Esophagus muscularis mucosa (tissue), 4 donors: ENCODE measurements around the gene VILL.

Experiments
- EP300 ChIP-seq: sonication (generic); formaldehyde crosslinking; IDR thresholded peaks from one replicate; pipeline ENCODE4 v1.6.1; 2017; ENCODE audit warnings: antibody characterized with exemption
- POLR2A ChIP-seq: fragments of 450-650 bp; IDR thresholded peaks from one replicate; pipeline ENCODE4 v1.6.1; 2017; ENCODE audit warnings: antibody characterized with exemption, moderate library complexity, mild to moderate bottlenecking, low read depth
- POLR2AphosphoS5 ChIP-seq, 2 donors: sonication (generic); formaldehyde crosslinking; IDR thresholded peaks; one replicate each; pipeline ENCODE4 v1.6.1; 2017; ENCODE audit warnings: antibody characterized with exemption in 2 of 2
- TF ChIP-seq, protein P1 (sequence below), 3 experiments: fragments of 200-600 bp in 2 of 3; fragments of 450-650 bp in 1 of 3; sonication (generic) in 2 of 3; IDR thresholded peaks; one replicate each; pipeline ENCODE4 v1.5.1; 2017 to 2019; ENCODE audit warnings: antibody characterized with exemption in 3 of 3, mild to moderate bottlenecking in 2 of 3, moderate library complexity in 1 of 3

DNA sequence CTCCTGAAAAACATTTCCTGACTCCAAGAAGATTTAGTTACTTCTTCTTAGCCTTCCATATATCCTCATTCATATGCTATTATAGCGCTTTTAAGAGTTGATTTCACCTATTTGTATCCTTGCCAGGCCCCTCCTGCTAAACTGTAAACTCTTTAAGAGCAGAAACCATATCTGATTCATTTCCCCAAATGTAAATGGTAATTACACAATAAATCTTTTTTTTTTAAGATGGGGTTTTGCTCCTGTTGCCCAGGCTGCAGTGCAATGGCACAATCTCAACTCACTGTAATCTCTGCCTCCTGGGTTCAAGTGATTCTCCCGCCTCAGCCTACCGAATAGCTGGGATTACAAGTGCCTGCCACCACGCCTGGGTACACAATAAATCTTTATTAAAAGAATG is 52.9 kb downstream of the VILL start:
- TF ChIP-seq, protein P1, sequence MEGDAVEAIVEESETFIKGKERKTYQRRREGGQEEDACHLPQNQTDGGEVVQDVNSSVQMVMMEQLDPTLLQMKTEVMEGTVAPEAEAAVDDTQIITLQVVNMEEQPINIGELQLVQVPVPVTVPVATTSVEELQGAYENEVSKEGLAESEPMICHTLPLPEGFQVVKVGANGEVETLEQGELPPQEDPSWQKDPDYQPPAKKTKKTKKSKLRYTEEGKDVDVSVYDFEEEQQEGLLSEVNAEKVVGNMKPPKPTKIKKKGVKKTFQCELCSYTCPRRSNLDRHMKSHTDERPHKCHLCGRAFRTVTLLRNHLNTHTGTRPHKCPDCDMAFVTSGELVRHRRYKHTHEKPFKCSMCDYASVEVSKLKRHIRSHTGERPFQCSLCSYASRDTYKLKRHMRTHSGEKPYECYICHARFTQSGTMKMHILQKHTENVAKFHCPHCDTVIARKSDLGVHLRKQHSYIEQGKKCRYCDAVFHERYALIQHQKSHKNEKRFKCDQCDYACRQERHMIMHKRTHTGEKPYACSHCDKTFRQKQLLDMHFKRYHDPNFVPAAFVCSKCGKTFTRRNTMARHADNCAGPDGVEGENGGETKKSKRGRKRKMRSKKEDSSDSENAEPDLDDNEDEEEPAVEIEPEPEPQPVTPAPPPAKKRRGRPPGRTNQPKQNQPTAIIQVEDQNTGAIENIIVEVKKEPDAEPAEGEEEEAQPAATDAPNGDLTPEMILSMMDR (IDR thresholded peaks at IDR 0.05), result no peak
- TF ChIP-seq POLR2A (no peak), POLR2AphosphoS5 (IDR thresholded peaks at IDR 0.05) (no peak), EP300 (no peak)
